Epithelial cell of esophagus (primary cell): ENCODE results near the gene PSD4.

ENCODE experiments used
- DNase-seq: peaks from one replicate; pipeline ENCODE4 v3.0.0; 2010; ENCODE audit warnings: low read depth
- H3K4me3 ChIP-seq: 2 replicates; pipeline ENCODE4 v1.5.1; 2011; ENCODE audit warnings: mild to moderate bottlenecking, low read length, control low read depth
- CTCF ChIP-seq: IDR thresholded peaks from 2 replicates; pipeline ENCODE4 v1.5.1; 2011; ENCODE audit warnings: low read depth, mild to moderate bottlenecking, low read length, control low read depth, inconsistent platforms; ENCODE audit not compliant: insufficient read depth; ENCODE audit errors: missing control alignments

The PSD4 gene

GRCh38 chr2:113202305-113203216, 28.8 kb downstream of the PSD4 start:
- no peak for TF ChIP-seq CTCF
- no peak for DNase-seq
- H3K4me3 ChIP-seq: no peak overlapping the region

- no peak for TF ChIP-seq CTCF
- H3K4me3 ChIP-seq: no peak overlapping the region
- DNase-seq: peak; percentile 16
These were observed 29.4 kb downstream of the PSD4 start for GRCh38 chr2:113203217-113203530.

- TF ChIP-seq CTCF: peak; percentile 88
- peak; percentile 78 for DNase-seq
- H3K4me3 ChIP-seq: no peak overlapping the region
These were observed 30.2 kb downstream of the PSD4 start for GRCh38 chr2:113203901-113204519.

GRCh38 chr2:113206251-113206650, 32.5 kb downstream of the PSD4 start:
- DNase-seq: no peak
- no peak for TF ChIP-seq CTCF
- no peak overlapping the region for H3K4me3 ChIP-seq

GRCh38 chr2:113207021-113207420, 33.2 kb downstream of the PSD4 start:
- TF ChIP-seq CTCF: no peak

GRCh38 chr2:113208396-113208795, 34.6 kb downstream of the PSD4 start:
- H3K4me3 ChIP-seq: no peak overlapping the region
- no peak for TF ChIP-seq CTCF
- no peak for DNase-seq

More at GRCh38 chr2:113207021-113207420, 33.2 kb downstream of the PSD4 start:
- no peak for DNase-seq
- no peak overlapping the region for H3K4me3 ChIP-seq

GRCh38 chr2:113209011-113209645, 35.4 kb downstream of the PSD4 start:
- H3K4me3 ChIP-seq: no peak overlapping the region
- DNase-seq: no peak
- TF ChIP-seq CTCF: no peak
